ES-I3 (cell line): ENCODE results near the gene ASAP2.

Source experiments
- H3K36me3 ChIP-seq: 2 replicates; pipeline ENCODE4 v1.6.1; 2013; ENCODE audit warnings: mild to moderate bottlenecking, low read length, control low read depth, moderate library complexity; ENCODE audit not compliant: insufficient read depth
- H3K4me1 ChIP-seq: 2 replicates; pipeline ENCODE4 v1.6.1; 2013; ENCODE audit warnings: mild to moderate bottlenecking, control low read depth, low read length; ENCODE audit not compliant: insufficient read depth
- H3K9ac ChIP-seq: 2 replicates; pipeline ENCODE4 v1.6.1; 2013; ENCODE audit warnings: low read depth, mild to moderate bottlenecking, low read length, moderate library complexity
- H3K9me3 ChIP-seq: 2 replicates; pipeline ENCODE4 v1.6.1; 2013; ENCODE audit warnings: mild to moderate bottlenecking, low read length, moderate library complexity; ENCODE audit not compliant: control insufficient read depth, insufficient read depth

The ASAP2 gene

DNA sequence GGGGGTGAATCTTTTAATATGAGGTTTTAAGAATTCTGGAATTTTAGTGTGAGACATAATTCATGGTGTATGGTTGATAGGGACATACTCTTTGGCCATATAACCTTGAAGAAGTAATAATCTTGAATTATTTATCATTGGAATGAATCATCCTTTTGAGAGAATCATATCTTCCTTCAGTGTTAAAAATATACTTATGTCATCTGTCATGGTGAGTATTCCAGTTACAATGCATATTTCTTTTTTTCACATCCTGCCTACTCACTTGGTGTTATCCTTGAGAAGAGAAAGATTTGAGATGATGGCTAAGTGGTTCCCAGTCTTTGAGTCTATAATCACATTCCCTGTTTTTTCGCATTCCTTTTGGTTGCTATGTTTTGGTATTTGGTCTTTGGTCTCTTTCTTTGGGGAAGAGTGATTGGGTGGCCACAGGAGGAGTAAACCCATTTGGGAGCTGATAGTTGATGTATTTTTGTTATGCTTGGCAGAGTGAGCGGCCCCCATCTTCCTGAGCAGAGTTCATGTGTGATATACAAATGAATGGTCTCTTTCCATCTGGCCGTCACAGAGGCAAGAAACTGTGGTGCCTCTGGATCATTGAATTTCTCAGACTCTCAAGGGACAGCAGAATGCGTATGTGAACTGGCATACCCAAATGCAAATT, 21.6 kb downstream of the ASAP2 start:
- no peaks in the 10 kb centered on the region for H3K36me3 ChIP-seq
- H3K9ac ChIP-seq, result no peak overlapping the region
- H3K4me1 ChIP-seq, result peaks cover 6% of the 10 kb centered on the region; the same call in 1 of the 2 replicates
- no peaks in the 10 kb centered on the region for H3K9me3 ChIP-seq

DNA sequence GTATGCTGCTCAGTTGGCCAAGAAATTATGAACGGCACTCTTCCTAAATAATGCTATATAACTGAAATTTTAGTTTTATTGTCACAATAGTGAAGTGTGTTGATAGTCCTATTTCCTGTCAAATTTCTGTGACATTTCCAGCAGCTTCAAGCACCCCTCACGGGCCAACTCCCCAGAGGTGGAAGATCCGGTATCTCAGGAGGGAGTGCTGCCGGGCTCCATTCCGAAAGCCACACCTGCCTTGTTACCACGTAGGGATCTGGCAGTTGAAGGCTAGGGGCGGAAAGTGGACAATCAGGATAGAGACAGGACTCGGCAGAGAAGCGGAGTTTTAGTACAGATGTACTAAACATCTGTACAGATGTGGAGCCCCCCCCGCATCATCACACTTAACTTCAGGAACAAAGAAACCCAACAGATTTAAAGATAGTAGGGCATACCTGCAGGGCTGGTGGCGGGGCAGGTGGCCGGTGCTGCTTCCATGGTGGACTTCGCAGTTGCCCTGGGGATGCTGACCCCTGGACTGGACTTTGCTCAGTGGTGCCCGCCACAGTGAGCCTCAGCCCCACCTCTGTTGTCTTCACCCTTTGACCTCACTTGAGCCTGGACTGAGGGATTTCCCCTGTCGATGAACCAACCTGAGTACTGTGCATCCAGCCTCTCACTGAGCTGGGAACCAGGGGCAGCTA, 22.3 kb downstream of the ASAP2 start:
- no peaks in the 10 kb centered on the region for H3K36me3 ChIP-seq
- H3K9me3 ChIP-seq, result no peaks in the 10 kb centered on the region
- H3K9ac ChIP-seq, result no peak overlapping the region
- peaks cover 6% of the 10 kb centered on the region; the same call in 1 of the 2 replicates for H3K4me1 ChIP-seq

DNA sequence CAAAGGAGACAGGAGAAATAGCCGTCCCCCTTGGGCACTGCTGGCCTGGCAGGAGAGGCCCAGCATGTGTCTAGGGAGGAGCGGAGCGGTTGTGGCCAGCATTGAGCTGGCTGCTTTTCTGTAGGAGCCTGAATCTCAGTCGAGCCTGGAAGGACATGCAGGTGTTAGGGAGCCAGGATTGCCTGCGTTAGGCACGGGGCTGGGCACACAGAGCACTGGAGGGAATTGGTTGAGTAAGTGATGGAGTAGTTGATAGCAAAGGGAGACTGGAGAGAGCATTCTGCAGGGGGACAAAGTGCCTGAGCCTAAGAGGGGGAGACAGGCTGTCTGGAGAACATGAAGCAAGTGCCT, 22.8 kb downstream of the ASAP2 start:
- Histone ChIP-seq H3K9me3 (no peaks in the 10 kb centered on the region), H3K4me1 (peaks cover 8% of the 10 kb centered on the region), H3K9ac (no peak overlapping the region), H3K36me3 (no peaks in the 10 kb centered on the region)

DNA sequence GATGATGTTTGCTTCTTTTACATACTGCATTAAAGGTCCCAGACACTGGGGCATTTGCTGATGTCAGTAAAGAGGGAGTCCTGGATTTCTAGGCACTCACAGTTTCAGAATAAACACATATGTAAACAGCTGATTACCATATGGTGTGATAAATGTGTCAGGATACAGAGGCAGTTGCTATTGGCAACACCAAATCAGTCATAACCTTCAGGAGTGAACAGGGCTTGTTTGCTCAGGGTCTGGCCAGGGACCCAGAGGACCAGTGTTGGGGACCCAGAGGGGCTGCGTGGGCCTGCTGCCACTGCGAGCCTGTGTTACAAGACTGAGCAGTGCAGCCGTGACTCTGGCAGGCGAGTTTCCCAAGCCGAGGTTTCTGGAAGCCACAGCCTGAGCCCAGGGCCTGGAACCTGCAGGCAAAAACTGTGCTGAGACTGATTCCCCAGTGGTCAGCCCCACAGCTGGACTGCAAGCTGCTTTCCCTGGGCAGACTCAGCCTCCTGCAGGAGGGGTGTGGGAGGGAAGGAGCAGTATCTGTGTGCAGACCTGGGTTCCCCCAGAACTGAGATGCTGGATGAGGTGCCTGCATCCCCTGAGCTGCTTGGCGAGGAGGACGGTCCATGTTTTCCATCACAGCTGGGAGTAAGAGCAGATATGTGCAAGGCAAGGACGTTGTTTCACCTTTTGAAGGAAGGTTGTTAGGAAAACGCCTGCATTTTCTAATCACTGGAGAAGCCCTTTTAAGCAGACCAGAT, 23.6 kb downstream of the ASAP2 start:
- H3K9me3 ChIP-seq, result no peaks in the 10 kb centered on the region
- H3K4me1 ChIP-seq, result peaks cover 11% of the 10 kb centered on the region
- no peak overlapping the region for H3K9ac ChIP-seq
- H3K36me3 ChIP-seq, result no peaks in the 10 kb centered on the region

DNA sequence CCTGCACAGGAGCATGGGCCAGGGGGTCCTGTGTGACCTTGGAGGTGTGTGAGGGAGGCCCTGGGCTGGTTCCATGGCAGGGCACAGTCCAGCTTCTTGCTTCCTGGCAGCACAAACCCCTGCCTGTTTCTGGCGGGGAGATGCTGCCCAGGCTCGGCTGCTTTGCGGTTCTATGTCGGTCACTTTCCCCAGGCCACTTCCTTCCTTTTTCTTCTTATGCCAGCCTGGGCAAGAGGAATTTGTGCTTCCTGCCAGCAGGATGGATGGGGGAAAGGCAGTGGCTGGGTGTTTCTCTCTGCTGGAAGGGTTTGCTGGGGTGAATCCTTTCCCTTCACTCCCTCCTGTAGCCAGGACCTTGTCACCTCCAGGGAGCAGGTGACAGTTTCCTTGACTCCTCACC, 24.3 kb downstream of the ASAP2 start:
- Histone ChIP-seq H3K4me1 (peaks cover 11% of the 10 kb centered on the region), H3K9ac (no peak overlapping the region), H3K36me3 (no peaks in the 10 kb centered on the region), H3K9me3 (no peaks in the 10 kb centered on the region)

DNA sequence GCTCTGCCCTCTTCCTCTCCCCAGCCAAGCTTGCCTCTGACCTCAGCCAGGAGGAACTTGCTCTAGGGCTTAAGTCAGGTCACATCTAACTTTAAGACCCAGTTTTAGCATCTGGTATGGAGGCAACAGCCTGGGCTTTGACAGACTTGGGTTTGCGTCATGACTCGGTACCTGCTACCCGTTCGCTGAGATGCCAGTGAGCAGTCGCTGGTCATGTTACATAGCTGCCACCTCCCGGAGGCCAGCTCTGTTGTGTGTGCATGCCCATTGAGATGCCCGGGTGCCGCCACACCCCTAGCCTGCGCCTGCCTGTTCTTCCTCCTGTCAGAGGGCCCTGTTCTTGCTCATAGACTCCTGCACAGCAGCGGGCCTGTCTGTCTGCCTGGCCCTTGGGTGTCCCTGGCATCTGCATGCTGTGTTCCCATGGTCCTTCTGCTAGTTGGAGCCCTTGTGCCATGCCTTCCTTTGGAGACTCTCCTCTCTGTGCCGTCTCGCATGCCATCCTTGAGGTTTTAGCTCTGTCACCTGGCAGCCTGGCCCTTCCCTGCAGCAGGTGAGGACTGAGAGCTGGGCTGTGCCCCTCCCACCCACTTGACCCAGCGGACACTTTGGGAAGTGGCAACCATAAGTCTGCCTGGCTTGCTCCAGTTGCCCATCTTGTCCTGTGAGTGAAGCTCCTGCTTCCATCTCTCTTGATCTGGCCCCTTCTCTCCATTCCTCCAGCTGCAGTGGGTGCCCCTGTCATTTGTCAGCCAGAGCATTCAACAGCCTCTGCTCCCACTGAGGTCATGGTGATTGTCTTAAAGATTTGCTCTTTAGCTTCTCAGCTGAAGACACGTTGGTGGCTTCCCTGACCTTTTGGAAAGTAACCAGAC, 24.9 kb downstream of the ASAP2 start:
- H3K4me1 ChIP-seq, result peaks cover 11% of the 10 kb centered on the region
- no peaks in the 10 kb centered on the region for H3K9me3 ChIP-seq
- no peak overlapping the region for H3K9ac ChIP-seq
- no peaks in the 10 kb centered on the region for H3K36me3 ChIP-seq

DNA sequence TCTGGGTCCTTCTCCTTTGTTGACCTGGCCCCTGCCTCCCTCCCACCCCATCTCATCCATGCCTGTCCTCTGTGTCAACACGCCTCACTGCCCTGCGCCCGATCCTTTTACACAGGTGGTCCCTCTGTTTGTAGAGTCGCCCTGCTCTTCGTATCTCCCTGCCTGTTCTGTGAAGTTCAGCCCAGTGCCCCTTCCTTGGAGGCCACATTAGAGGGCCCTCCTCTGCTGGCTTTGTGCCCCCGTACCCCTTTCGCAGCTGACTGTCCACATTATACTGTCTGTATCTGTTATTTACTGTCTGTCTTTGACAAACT, 25.5 kb downstream of the ASAP2 start:
- no peaks in the 10 kb centered on the region for H3K9me3 ChIP-seq
- no peaks in the 10 kb centered on the region for H3K36me3 ChIP-seq
- H3K9ac ChIP-seq, result no peak overlapping the region
- peaks cover 7% of the 10 kb centered on the region for H3K4me1 ChIP-seq

DNA sequence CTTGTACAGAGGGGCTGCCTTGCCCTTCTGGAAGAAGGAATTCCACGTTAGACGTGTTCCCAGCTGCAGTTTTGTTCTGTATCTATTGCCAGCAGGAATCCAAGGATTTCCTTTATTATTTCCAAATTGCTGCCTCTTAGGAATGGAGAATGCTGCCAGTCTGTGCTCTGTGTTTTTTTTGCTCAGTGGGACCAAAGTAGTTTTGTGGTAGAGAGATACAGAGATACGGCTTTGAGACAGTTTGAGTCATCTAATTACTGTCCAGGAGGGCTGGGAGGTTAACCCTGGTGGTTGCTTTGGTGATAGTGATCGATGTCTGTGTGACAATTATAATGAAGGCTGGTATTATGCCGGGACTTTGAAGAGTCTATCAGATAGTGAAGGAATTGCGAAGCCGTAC, 26.3 kb downstream of the ASAP2 start:
- no peak overlapping the region for H3K9ac ChIP-seq
- H3K36me3 ChIP-seq, result no peaks in the 10 kb centered on the region
- H3K9me3 ChIP-seq, result no peaks in the 10 kb centered on the region
- H3K4me1 ChIP-seq, result peaks cover 6% of the 10 kb centered on the region; the same call in 1 of the 2 replicates

DNA sequence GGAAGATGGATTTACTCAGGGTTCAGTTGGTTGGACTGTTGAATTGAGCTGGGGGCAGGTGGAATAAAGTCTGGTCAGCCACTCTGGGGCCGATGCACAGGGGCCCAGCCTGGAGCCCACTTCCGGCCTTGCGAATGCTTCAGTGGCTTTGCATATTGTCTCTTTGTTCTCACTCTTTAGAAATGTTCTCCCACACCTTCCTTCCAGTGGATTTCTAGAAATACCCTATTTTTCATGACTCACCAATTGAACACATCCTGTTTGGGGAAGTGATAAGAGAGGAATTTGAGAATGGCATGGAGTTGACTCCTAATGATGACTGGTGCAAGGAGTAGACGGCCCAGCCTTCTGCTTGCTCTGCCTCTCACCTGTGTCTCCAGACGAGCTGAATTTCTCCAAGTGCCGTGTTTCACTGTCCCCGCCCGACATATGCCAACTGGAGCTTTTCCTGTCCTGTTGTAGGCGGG, 28.1 kb downstream of the ASAP2 start:
- Histone ChIP-seq H3K9me3 (no peaks in the 10 kb centered on the region), H3K36me3 (no peaks in the 10 kb centered on the region), H3K4me1 (peaks cover 6% of the 10 kb centered on the region; the same call in 1 of the 2 replicates), H3K9ac (no peak overlapping the region)

DNA sequence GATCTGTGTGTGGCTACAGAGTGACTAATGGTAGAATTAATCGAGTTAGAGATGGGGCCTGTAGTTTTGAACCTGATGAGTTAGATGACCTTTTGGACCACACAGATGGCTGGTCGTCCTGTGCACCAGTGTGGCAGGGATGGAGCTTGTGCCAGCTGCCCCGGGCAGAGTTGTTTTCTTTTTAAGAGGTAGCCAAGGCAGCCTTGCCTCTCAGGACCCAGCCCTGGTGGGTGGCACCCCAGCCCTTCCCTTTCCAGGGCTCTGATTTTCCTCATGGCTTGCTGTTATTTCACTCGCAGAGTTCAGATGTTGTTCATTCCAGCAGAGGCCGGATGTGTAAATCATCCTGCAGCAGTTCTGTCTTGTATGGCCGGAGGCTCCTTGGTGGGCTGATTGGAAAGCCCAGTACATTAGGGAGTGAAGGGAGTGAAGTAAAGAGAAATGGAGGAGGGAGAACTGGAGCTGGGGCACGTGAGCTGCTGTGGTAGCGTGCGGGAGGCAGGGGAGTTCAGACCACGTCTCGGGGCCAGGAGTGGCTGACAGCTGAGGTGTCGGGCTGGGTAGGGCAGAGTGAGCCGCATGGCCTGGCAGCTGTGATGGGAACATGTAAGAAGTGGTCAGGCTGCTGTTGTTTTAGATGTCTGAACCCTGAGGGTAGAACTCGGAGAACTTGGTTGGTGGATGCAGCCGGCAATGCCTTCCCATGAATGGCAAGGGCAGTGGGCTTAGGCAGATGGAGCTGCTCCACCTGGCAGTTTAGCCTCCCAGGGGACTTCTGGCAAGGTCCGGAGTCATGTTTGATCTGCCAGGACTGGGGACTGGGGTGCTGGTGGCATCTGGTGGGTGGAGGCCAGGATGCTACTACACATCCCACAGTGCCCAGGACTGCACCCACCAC, 28.8 kb downstream of the ASAP2 start:
- Histone ChIP-seq H3K9me3 (no peaks in the 10 kb centered on the region), H3K36me3 (no peaks in the 10 kb centered on the region), H3K4me1 (peaks cover 6% of the 10 kb centered on the region; the same call in 1 of the 2 replicates), H3K9ac (no peak overlapping the region)

DNA sequence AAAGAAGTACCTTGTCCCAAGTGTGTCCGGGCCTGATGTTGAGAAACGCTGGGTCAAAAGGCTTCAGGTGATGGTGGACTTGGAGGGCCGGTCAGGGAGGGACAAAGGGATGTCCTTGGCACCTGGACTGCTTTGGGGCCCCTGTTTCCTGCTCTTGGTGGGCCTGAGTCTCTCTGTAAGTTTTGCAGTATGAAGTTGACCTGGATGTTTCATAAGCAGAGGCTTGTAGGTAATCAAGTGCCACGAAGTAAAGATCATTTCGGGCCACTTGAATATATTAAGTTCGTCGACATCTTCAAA, 29.4 kb downstream of the ASAP2 start:
- Histone ChIP-seq H3K4me1 (peaks cover 6% of the 10 kb centered on the region; the same call in 1 of the 2 replicates), H3K9ac (no peak overlapping the region), H3K9me3 (no peaks in the 10 kb centered on the region), H3K36me3 (no peaks in the 10 kb centered on the region)

DNA sequence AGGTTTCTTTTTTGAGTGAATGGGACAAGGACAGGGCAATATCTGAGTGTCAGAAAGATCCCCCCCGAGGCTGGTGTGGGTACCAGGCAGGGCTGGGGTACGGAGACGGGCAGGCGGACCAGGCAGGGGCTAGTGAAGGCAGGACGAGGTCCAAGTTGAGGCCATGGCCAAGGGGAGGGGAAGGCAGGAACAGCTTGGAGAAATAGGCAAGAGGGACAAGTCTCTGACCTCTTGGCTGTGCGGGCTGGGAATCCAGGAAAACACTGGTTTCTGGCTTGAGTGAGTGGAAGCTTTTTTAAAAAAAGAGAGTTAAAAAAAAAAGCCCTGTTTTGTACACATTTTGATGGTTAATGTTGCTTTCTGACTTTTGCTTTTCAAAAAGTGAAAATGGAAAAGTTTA, 30.3 kb downstream of the ASAP2 start:
- Histone ChIP-seq H3K4me1 (peaks cover 6% of the 10 kb centered on the region; the same call in 1 of the 2 replicates), H3K9ac (no peak overlapping the region), H3K36me3 (no peaks in the 10 kb centered on the region), H3K9me3 (no peaks in the 10 kb centered on the region)

DNA sequence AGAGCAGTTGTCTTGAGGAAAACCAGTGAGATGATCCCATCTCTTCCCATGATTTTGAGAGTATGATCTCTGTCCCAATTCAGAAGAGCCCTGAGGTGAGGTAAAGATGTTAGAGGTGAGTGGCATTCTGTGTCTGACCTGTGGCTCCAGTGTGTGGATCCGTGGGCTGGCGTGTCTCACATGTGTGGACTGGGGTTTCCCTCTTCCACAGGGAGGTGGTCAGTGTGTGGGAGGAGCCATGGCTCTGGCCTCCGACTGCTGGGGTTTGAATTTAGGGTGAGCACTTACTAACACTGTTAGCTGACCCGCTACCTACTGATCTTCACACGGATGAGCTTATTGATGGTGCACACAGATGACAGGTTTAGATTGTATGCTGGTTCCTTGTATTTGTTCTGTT, 31.2 kb downstream of the ASAP2 start:
- H3K9me3 ChIP-seq, result no peaks in the 10 kb centered on the region
- no peaks in the 10 kb centered on the region for H3K36me3 ChIP-seq
- H3K4me1 ChIP-seq, result peaks cover 6% of the 10 kb centered on the region; the same call in 1 of the 2 replicates
- H3K9ac ChIP-seq, result no peak overlapping the region
